Endothelial cell (in vitro differentiated cells): Measurements from ENCODE around the gene PPP1R7. TPM values are rescaled to one million over a fixed set of nuclear protein-coding genes. Genes with fewer than 3 reads are reported as not detected.

Source experiments
- DNase-seq: peaks from one replicate; pipeline ENCODE4 v3.0.0; 2021; ENCODE audit warnings: low spot score
- H3K27ac Mint-ChIP-seq: one replicate; pipeline ENCODE4 v1.8.0; 2021; ENCODE audit warnings: mixed read lengths, inconsistent platforms; ENCODE audit not compliant: unreplicated experiment
- H3K27me3 Mint-ChIP-seq: one replicate; pipeline ENCODE4 v1.8.0; 2021; ENCODE audit warnings: mild to moderate bottlenecking, moderate library complexity, mixed read lengths, inconsistent platforms; ENCODE audit not compliant: unreplicated experiment
- H3K36me3 Mint-ChIP-seq: one replicate; pipeline ENCODE4 v1.8.0; 2021; ENCODE audit warnings: mild to moderate bottlenecking, low read depth, mixed read lengths, inconsistent platforms; ENCODE audit not compliant: unreplicated experiment
- H3K4me1 Mint-ChIP-seq: one replicate; pipeline ENCODE4 v1.8.0; 2021; ENCODE audit warnings: mild to moderate bottlenecking, mixed read lengths, inconsistent platforms; ENCODE audit not compliant: unreplicated experiment
- H3K4me3 Mint-ChIP-seq: one replicate; pipeline ENCODE4 v1.8.0; 2021; ENCODE audit warnings: mild to moderate bottlenecking, mixed read lengths, inconsistent platforms; ENCODE audit not compliant: unreplicated experiment
- H3K9me3 Mint-ChIP-seq: one replicate; pipeline ENCODE4 v1.8.0; 2021; ENCODE audit warnings: mixed read lengths, inconsistent platforms; ENCODE audit not compliant: unreplicated experiment
- total RNA-seq: library from RNA; stranded (reverse); fragmentation: NEBNext Ultra II Directional; extraction: Animal tissue kit (Norgen Biotek cat#: 25700); gene quantifications from one replicate; pipeline ENCODE4 v1.2.1, GENCODE V29; 2021; ENCODE audit not compliant: unreplicated experiment
- TF ChIP-seq, protein P1 (sequence below): fragments of 200-600 bp; sonication (generic); IDR thresholded peaks from one replicate; pipeline ENCODE4 v1.5.0; 2021; ENCODE audit warnings: antibody characterized with exemption; ENCODE audit not compliant: unreplicated experiment

The PPP1R7 gene
- total RNA-seq, 1 donor from 2014 or later = 61.6 TPM

DNA sequence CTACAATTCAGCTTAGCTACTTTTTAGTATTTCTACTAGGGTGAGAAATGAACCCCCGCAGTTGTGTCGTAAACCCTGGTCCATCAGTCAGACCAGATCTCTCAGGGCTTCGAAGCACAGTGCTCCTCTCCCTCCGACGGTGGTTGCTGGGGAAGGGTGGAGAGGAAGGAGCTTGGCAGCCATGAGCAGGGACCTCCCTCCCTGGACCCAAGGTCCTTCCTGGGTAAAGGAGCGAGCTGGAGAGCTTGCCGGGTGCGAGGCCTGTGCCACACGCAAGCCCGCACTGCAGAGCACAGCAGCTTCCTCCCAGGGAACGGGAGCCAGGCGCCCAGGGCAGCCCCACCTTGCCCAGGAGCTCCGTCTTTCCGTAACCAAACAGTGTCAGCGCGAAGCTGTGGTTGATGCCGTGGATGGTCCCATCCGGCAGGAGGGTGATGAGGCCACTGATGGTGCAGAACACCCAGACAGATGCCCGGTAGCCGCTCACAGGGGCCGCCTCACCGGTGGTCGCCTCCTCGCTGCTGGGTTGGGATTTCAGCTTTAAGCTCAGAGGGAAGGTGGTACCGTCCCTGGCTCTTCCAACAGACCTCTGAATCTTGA, 13.5 kb upstream of the PPP1R7 start:
- no peaks in the 10 kb centered on the region for H3K4me1 Mint-ChIP-seq
- H3K27ac Mint-ChIP-seq = no peak overlapping the region
- H3K9me3 Mint-ChIP-seq = no peaks in the 10 kb centered on the region
- TF ChIP-seq, protein P1, sequence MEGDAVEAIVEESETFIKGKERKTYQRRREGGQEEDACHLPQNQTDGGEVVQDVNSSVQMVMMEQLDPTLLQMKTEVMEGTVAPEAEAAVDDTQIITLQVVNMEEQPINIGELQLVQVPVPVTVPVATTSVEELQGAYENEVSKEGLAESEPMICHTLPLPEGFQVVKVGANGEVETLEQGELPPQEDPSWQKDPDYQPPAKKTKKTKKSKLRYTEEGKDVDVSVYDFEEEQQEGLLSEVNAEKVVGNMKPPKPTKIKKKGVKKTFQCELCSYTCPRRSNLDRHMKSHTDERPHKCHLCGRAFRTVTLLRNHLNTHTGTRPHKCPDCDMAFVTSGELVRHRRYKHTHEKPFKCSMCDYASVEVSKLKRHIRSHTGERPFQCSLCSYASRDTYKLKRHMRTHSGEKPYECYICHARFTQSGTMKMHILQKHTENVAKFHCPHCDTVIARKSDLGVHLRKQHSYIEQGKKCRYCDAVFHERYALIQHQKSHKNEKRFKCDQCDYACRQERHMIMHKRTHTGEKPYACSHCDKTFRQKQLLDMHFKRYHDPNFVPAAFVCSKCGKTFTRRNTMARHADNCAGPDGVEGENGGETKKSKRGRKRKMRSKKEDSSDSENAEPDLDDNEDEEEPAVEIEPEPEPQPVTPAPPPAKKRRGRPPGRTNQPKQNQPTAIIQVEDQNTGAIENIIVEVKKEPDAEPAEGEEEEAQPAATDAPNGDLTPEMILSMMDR = no peak
- peaks cover 5% of the 10 kb centered on the region for H3K27me3 Mint-ChIP-seq
- no peak for DNase-seq
- H3K4me3 Mint-ChIP-seq = no peak overlapping the region
- H3K36me3 Mint-ChIP-seq = peaks cover 42% of the 10 kb centered on the region

DNA sequence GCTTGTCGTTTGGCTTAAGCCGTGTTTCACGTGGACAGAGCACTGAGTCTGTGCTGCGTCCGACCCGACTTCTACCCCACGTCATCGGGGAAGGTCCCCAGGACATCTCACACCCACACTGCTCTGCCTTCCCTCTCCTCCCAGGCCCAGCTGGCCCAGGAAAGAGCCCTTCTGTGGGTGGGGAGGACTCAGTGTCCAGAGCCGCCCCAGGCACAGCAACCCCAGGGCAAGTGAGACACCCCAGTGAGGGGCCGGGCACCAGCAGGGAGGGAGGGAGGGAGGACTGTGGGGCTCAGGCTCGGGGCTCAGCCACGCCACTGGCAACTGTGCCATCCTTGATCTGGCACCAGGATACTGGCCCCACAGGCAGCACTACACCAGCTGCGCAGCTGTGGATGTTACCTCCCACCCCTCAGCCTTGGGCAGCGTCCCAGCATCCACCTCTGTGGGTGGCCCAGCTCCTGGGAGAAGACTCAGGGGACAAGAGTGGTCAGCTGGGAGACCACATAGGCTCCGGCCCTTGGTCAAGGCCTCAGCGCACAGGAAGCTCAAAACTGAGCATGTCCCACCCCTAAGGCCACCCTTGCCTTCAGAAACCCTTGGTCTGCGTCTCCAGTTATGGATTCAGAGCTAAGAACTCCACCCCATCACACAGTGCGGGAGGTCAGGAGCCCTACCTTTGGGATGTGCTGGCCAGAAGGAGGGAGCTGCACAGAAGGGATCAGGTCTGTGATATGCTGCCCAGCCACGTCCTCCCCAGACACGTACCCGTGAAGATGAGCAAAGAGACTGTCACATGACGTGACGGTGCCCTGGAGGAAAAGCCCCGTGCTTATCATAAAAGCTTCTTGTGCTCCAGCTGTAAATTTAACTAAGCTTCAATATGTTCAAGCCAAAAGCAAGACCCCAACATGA, 12.7 kb upstream of the PPP1R7 start:
- no peak for DNase-seq
- Mint-ChIP-seq H3K36me3 (peaks cover 48% of the 10 kb centered on the region), H3K27me3 (peaks cover 8% of the 10 kb centered on the region), H3K4me1 (no peaks in the 10 kb centered on the region), H3K9me3 (no peaks in the 10 kb centered on the region), H3K27ac (no peak overlapping the region), H3K4me3 (no peak overlapping the region)
- TF ChIP-seq, protein P1 = no peak

DNA sequence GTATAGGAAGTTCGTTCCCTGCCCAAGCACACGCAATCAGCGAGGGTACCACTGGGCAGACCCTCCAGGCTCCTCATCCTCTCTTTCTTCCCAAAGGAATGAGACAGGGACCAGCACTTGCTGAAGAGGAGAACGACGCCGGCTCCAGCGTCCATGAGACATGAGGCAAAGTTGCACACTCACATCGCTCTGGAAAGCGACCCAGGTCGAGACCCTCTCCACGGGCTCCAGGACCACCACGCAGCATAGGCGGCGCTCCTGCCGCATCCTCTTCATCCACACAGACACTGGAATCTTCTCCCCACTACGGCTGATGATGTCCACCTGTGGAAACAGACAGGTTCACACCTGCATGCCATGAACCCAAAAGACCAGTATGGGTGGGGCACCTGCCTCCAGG, 11.8 kb upstream of the PPP1R7 start:
- Mint-ChIP-seq H3K4me1 (no peaks in the 10 kb centered on the region), H3K36me3 (peaks cover 38% of the 10 kb centered on the region), H3K9me3 (no peaks in the 10 kb centered on the region), H3K4me3 (no peak overlapping the region), H3K27me3 (peaks cover 8% of the 10 kb centered on the region), H3K27ac (no peak overlapping the region)
- no peak for DNase-seq
- TF ChIP-seq, protein P1 = no peak

DNA sequence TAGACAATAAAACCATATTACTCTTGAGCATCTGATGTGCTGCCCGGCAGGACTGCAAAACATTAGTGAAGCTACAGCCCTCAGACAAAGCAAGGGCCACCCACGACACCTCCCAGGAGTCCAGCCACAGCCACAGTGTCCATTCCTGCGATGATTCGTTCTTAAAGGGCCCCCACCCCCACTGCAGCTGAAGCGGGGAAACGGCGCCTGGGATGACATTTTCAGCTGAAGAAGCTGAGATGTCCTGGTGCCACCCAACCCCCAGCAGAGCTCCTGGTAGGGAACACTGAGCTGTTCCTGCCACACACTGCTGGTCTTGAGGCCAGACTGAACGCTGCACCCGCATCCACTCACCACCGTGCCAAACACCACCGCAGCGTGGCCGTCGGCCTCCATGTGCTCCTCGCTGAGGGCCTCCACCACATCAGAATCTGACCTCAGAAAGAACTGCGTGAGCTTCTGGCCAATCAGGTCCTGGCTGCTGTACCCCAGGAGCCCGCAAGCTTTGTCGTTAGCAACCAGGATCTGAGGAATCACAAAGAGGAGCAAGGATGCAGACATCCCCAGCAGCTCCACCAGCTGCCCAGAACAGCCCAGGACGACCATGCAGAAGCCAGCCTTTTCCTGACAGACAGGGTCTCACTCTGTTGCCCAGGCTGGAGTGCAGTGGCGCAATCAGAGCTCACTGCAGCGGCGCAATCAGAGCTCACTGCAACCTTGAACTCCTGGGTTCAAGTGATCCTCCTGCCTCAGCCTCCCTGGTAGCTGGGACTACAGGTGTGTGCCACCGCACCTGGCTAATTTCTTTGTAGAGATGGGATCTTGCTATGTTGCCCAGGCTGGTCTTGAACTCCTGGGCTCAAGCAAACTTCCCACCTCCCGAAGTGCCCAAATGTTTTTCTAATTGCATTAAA, 10.5 kb upstream of the PPP1R7 start:
- DNase-seq = no peak
- no peak overlapping the region for H3K27ac Mint-ChIP-seq
- H3K4me1 Mint-ChIP-seq = peaks cover 3% of the 10 kb centered on the region
- H3K9me3 Mint-ChIP-seq = no peaks in the 10 kb centered on the region
- H3K36me3 Mint-ChIP-seq = peaks cover 33% of the 10 kb centered on the region
- H3K27me3 Mint-ChIP-seq = peaks cover 8% of the 10 kb centered on the region
- H3K4me3 Mint-ChIP-seq = no peak overlapping the region
- TF ChIP-seq, protein P1 = no peak
